IMR-90 (cell line): ENCODE measurements around the gene ISM2. TPM values are rescaled to one million over a fixed set of nuclear protein-coding genes. Genes with fewer than 3 reads are reported as not detected.

Experiments used
- ATAC-seq: fragments of 200-7000 bp; cut with Tn5 transposase; 2 replicates; pipeline ENCODE4 v1.9.1; 2020; ENCODE audit warnings: low read depth, mild to moderate bottlenecking, moderate library complexity
- BruUV-seq: library from RNA; stranded (reverse); fragments of 400-500 nt; replicated peaks from 2 replicates; lab custom pipeline; 2021; lab: Mats Ljungman, UMichigan
- CTCF ChIA-PET: fragments of 300-600 bp; formaldehyde crosslinking; extraction: SDS; loops from one replicate; lab custom pipeline; 2021; ENCODE audit warnings: antibody characterized with exemption; lab: Yijun Ruan, JAX
- POLR2A ChIA-PET: fragments of 300-600 bp; sonication (Branson Sonifier 250); formaldehyde crosslinking; loops from one replicate; lab custom pipeline; 2022; ENCODE audit warnings: antibody characterized with exemption; ENCODE audit not compliant: unreplicated experiment; lab: Charles Lee
- DNase-seq: peaks from one replicate; pipeline ENCODE4 v3.0.0; 2013
- H2AFZ ChIP-seq: replicated peaks from 2 replicates; pipeline ENCODE3; 2013; ENCODE audit warnings: low read length, mild to moderate bottlenecking; ENCODE audit not compliant: poor library complexity
- H2AK5ac ChIP-seq: 2 replicates; pipeline ENCODE4 v1.6.1; 2013; ENCODE audit warnings: low read depth, low read length, inconsistent platforms
- H2AK9ac ChIP-seq: replicated peaks from 2 replicates; pipeline ENCODE3; 2013; ENCODE audit warnings: mild to moderate bottlenecking, low read depth, low read length, moderate library complexity; ENCODE audit not compliant: poor library complexity
- H2BK120ac ChIP-seq: 2 replicates; pipeline ENCODE4 v1.6.1; 2013; ENCODE audit warnings: low read depth, low read length, inconsistent platforms
- H2BK15ac ChIP-seq: 3 replicates; pipeline ENCODE4 v1.6.1; 2013; ENCODE audit warnings: low read depth, low read length, inconsistent platforms
- H2BK20ac ChIP-seq: 2 replicates; pipeline ENCODE4 v1.6.1; 2013; ENCODE audit warnings: low read depth, mild to moderate bottlenecking, inconsistent platforms, low read length, moderate library complexity
- H2BK5ac ChIP-seq: 2 replicates; pipeline ENCODE4 v1.6.1; 2013; ENCODE audit warnings: mild to moderate bottlenecking, low read depth, low read length, inconsistent platforms; ENCODE audit not compliant: poor library complexity, severe bottlenecking
- H3K14ac ChIP-seq: replicated peaks from 2 replicates; pipeline ENCODE4 v1.6.1; 2013; ENCODE audit warnings: low read depth, low read length, inconsistent platforms
- H3K18ac ChIP-seq: 2 replicates; pipeline ENCODE4 v1.6.1; 2013; ENCODE audit warnings: low read depth, low read length, control low read depth
- H3K23ac ChIP-seq: 2 replicates; pipeline ENCODE4 v1.6.1; 2013; ENCODE audit warnings: low read depth, low read length, inconsistent platforms
- H3K27ac ChIP-seq: 2 replicates; pipeline ENCODE4 v1.5.1; 2013; ENCODE audit warnings: mild to moderate bottlenecking, control low read depth, low read length; ENCODE audit not compliant: insufficient read depth
- H3K27me3 ChIP-seq: 2 replicates; pipeline ENCODE4 v1.6.1; 2013; ENCODE audit warnings: low read length; ENCODE audit not compliant: control insufficient read depth, insufficient read depth
- H3K36me3 ChIP-seq: 2 replicates; pipeline ENCODE4 v1.6.1; 2013; ENCODE audit warnings: low read length, mixed read lengths; ENCODE audit not compliant: control insufficient read depth, insufficient read depth
- H3K4ac ChIP-seq: 2 replicates; pipeline ENCODE4 v1.6.1; 2013; ENCODE audit warnings: low read depth, low read length, inconsistent platforms
- H3K4me1 ChIP-seq: 2 replicates; pipeline ENCODE4 v1.6.1; 2013; ENCODE audit warnings: low read length, mixed read lengths; ENCODE audit not compliant: control insufficient read depth, insufficient read depth
- H3K4me2 ChIP-seq: 2 replicates; pipeline ENCODE4 v1.6.1; 2013; ENCODE audit warnings: low read depth, mild to moderate bottlenecking, control low read depth, low read length, moderate library complexity
- H3K4me3 ChIP-seq: 2 replicates; pipeline ENCODE4 v1.5.1; 2013; ENCODE audit warnings: low read depth, mild to moderate bottlenecking, control low read depth, low read length, moderate library complexity; ENCODE audit not compliant: insufficient read depth
- H3K56ac ChIP-seq: 2 replicates; pipeline ENCODE4 v1.6.1; 2013; ENCODE audit warnings: low read length, inconsistent platforms; ENCODE audit not compliant: insufficient read depth; ENCODE audit errors: extremely low read depth
- H3K79me1 ChIP-seq, 2 experiments: 2 replicates each; pipeline ENCODE4 v1.6.1; 2013; ENCODE audit warnings: low read length in 2 of 2, inconsistent platforms in 1 of 2, low read depth in 1 of 2
- H3K9ac ChIP-seq: 2 replicates; pipeline ENCODE4 v1.6.1; 2013; ENCODE audit warnings: low read depth, low read length, control low read depth
- H3K9me1 ChIP-seq: 2 replicates; pipeline ENCODE4 v1.6.1; 2013; ENCODE audit warnings: low read length, inconsistent platforms; ENCODE audit not compliant: insufficient read depth
- H3K9me3 ChIP-seq: 2 replicates; pipeline ENCODE4 v1.6.1; 2013; ENCODE audit warnings: low read length; ENCODE audit not compliant: control insufficient read depth, insufficient read depth
- H4K20me1 ChIP-seq: 2 replicates; pipeline ENCODE4 v1.6.1; 2013; ENCODE audit warnings: low read length, inconsistent platforms; ENCODE audit not compliant: insufficient read depth
- H4K5ac ChIP-seq: 2 replicates; pipeline ENCODE4 v1.6.1; 2013; ENCODE audit warnings: mild to moderate bottlenecking, low read depth, low read length, control low read depth
- H4K8ac ChIP-seq, 2 experiments: 2 replicates each; pipeline ENCODE4 v1.6.1; 2013; ENCODE audit warnings: low read depth in 2 of 2, low read length in 2 of 2, control low read depth in 1 of 2, inconsistent platforms in 1 of 2
- H4K91ac ChIP-seq: 2 replicates; pipeline ENCODE4 v1.6.1; 2013; ENCODE audit warnings: low read depth, low read length, inconsistent platforms; ENCODE audit not compliant: insufficient read depth
- BHLHE40 ChIP-seq: fragments of 150-350 bp; IDR thresholded peaks from 2 replicates; pipeline ENCODE4 v1.6.1; 2016; ENCODE audit warnings: mild to moderate bottlenecking, low read depth, low read length
- CEBPB ChIP-seq: IDR thresholded peaks from 2 replicates; pipeline ENCODE4 v1.6.1; 2012; ENCODE audit warnings: low read depth, low read length, improper control_type of control experiment
- CHD1 ChIP-seq: IDR thresholded peaks from 2 replicates; pipeline ENCODE4 v1.6.1; 2012; ENCODE audit warnings: low read depth, low read length, improper control_type of control experiment
- POLR2A ChIP-seq: IDR thresholded peaks from 2 replicates; pipeline ENCODE4 v1.6.1; 2012; ENCODE audit warnings: mild to moderate bottlenecking, low read depth, low read length
- RAD21 ChIP-seq: IDR thresholded peaks from 2 replicates; pipeline ENCODE4 v1.6.1; 2012; ENCODE audit warnings: low read length, improper control_type of control experiment
- RCOR1 ChIP-seq: IDR thresholded peaks from 2 replicates; pipeline ENCODE4 v1.6.1; 2012; ENCODE audit warnings: mild to moderate bottlenecking, low read length, improper control_type of control experiment; ENCODE audit not compliant: insufficient replicate concordance
- WGBS, 2 experiments: methylation state at CpG; one replicate each; pipeline versions ENCODE4 v1.1.5 to v1.1.7; 2013; ENCODE audit warnings: missing lambda C conversion rate in 2 of 2; ENCODE audit not compliant: insufficient read length in 1 of 2; ENCODE audit errors: extremely low coverage in 2 of 2; 5-methylcytosine and 5-hydroxymethylcytosine counted together
- dilution Hi-C: fragments of 300-500 bp; cut with HindIII; formaldehyde crosslinking; loops from one replicate; pipeline ENCODE4 v1.14.3; 2018; ENCODE audit warnings: low sequenced_read_pairs; ENCODE audit not compliant: unreplicated experiment
- in situ Hi-C: fragments of 300-500 bp; cut with MboI; formaldehyde crosslinking; loops from 3 replicates; pipeline ENCODE4 v1.14.3; 2019; ENCODE audit warnings: low sequenced_read_pairs, inconsistent platforms, mixed read lengths
- intact Hi-C: fragments of 100-400 bp; cut with micrococcal nuclease; formaldehyde crosslinking; loops from 2 replicates; pipeline ENCODE4 v1.10.0; 2022
- microRNA-seq, 2 experiments: library from miRNA; stranded (forward) in 1 of 2; unstranded in 1 of 2; fragments of 10-50 nt in 1 of 2; fragments of <30 nt in 1 of 2; gene quantifications in 1 of 2; microRNA quantifications in 1 of 2; one replicate each; pipeline versions ENCODE3 to v1.1.0; 2013 to 2020; ENCODE audit not compliant: insufficient read depth in 1 of 2, insufficient read length in 1 of 2, unreplicated experiment in 1 of 2
- polyA plus RNA-seq, 3 experiments: library from polyadenylated mRNA; depleted of rRNA; stranded (reverse); fragments of >200 nt; gene quantifications; 2 replicates each; pipeline ENCODE4 v1.2.3, GENCODE V29; 2012; ENCODE audit warnings: low replicate concordance in 1 of 3
- small RNA-seq, 5 experiments: library from RNA; depleted of rRNA; stranded (forward); fragments of <200 nt; gene quantifications; one replicate each; pipeline ENCODE3, GENCODE V24; 2012
- total RNA-seq: library from RNA; depleted of rRNA; stranded (reverse); fragments of >200 nt; gene quantifications from 2 replicates; pipeline ENCODE4 v1.2.3, GENCODE V29; 2012; rRNA removed

Gene ISM2
- total and polyA plus RNA-seq, 2 of the 4 experiments (the other 2 are of a cell fraction) = under 0.01 to 0.12 TPM

DNA sequence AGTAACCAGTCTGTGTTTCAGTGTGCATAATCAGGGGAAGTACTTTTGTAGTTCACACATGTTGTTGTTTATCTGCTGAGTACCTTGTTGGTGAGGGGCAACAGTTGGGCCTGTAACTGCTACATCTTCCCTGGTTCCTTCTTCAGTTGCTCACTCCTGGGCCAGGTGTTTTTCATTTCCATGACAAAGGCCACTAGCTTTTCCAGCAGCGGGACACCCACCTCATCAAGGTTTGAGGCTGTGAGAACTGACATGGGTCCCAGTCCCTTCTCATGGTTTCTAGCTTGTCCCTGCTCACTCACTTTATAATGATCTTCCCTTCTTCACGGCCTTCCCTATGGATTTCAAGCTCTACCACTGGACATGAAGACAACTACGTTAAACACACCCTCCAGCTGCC, 73.8 kb downstream of the ISM2 start:
- no peak overlapping the region for H2AK9ac ChIP-seq
- no peaks in the 10 kb centered on the region for H3K79me1 ChIP-seq
- H4K91ac ChIP-seq = no peak overlapping the region
- no peaks in the 10 kb centered on the region for H3K4me1 ChIP-seq
- no peak overlapping the region for H3K14ac ChIP-seq
- H3K56ac ChIP-seq = no peak overlapping the region
- H3K9me3 ChIP-seq = peaks cover under 1% of the 10 kb centered on the region; the same call in 1 of the 2 replicates
- ATAC-seq (no peak), DNase-seq (no peak)
- H3K27me3 ChIP-seq = no peaks in the 10 kb centered on the region
- CTCF ChIA-PET = interaction anchor here (1.4 kb wide), 1 partner anchor 22 kb away, joined by 3 read pairs; no protein-coding TSS in a partner anchor
- no peak overlapping the region for H2BK20ac ChIP-seq
- H3K4me2 ChIP-seq = no peak overlapping the region
- intact Hi-C loops = no loop called here
- in situ Hi-C loops = no loop called here
- no peaks in the 10 kb centered on the region for H3K9me1 ChIP-seq
- H3K27ac ChIP-seq = no peak overlapping the region
- H3K23ac ChIP-seq = no peak overlapping the region
- BruUV-seq = no TSS peak
- H2BK5ac ChIP-seq = no peak overlapping the region
- H3K18ac ChIP-seq = no peak overlapping the region
- H3K4me3 ChIP-seq = no peak overlapping the region
- no peak overlapping the region for H3K4ac ChIP-seq
- POLR2A ChIA-PET = no interaction called here
- no peak overlapping the region for H2AFZ ChIP-seq
- no peak overlapping the region for H4K5ac ChIP-seq
- no peak overlapping the region for H2BK120ac ChIP-seq
- H2BK15ac ChIP-seq = no peak overlapping the region
- TF ChIP-seq BHLHE40 = no peak
- TF ChIP-seq CHD1 = no peak
- no peak for TF ChIP-seq CEBPB
- no peak for TF ChIP-seq RAD21
- no peak for TF ChIP-seq RCOR1
- no peak for TF ChIP-seq POLR2A
- H3K36me3 ChIP-seq = peaks cover 48% of the 10 kb centered on the region
- dilution Hi-C loops = no loop called here
- no peak overlapping the region for H4K8ac ChIP-seq
- WGBS, 2 experiments = no CpG with 5 or more reads among the region's 3 CpGs
- no peak overlapping the region for H2AK5ac ChIP-seq
- no peak overlapping the region for H3K9ac ChIP-seq
- no peaks in the 10 kb centered on the region for H4K20me1 ChIP-seq

Small RNAs within 50 kb of the gene (microRNA-seq; reads per million reads assigned to microRNA genes)
- gene RF00404 (ENCODE audit: insufficient read depth, insufficient read length) = not detected
- gene RN7SL587P (ENCODE audit: insufficient read depth, insufficient read length) = not detected

Small RNAs within 50 kb of the gene (small RNA-seq; reads per million reads assigned to genes)
- gene RF00404 (0 reads per million in 5 experiments), gene RN7SL587P (0 reads per million in 5 experiments)

Other genes with a start within 250 kb of the ISM2 start
- not detected in 2 replicates for gene NGB, start 227.6 kb downstream of the ISM2 start, total RNA-seq
- gene NGB, start 227.6 kb downstream of the ISM2 start, polyA plus RNA-seq (2012; rRNA removed) = not detected in 2 replicates
- 5.8 and 6.5 TPM in 2 replicates for gene POMT2, start 177.9 kb downstream of the ISM2 start, total RNA-seq
- 13.0 and 13.1 TPM in 2 replicates for gene POMT2, start 177.9 kb downstream of the ISM2 start, polyA plus RNA-seq (2012; rRNA removed)
- gene GSTZ1, start 177.8 kb downstream of the ISM2 start, total RNA-seq = 25.0 and 29.0 TPM in 2 replicates
- 19.3 and 19.4 TPM in 2 replicates for gene GSTZ1, start 177.8 kb downstream of the ISM2 start, polyA plus RNA-seq (2012; rRNA removed)
- 5.0 and 6.9 TPM in 2 replicates for gene TMED8, start 121.7 kb downstream of the ISM2 start, total RNA-seq
- gene TMED8, start 121.7 kb downstream of the ISM2 start, polyA plus RNA-seq (2012; rRNA removed) = 1.9 and 2.2 TPM in 2 replicates
- 1.3 and 1.7 TPM in 2 replicates for gene SAMD15, start 121.4 kb downstream of the ISM2 start, total RNA-seq
- 0.17 and 0.68 TPM in 2 replicates for gene SAMD15, start 121.4 kb downstream of the ISM2 start, polyA plus RNA-seq (2012; rRNA removed)
- gene NOXRED1, start 75.3 kb downstream of the ISM2 start, total RNA-seq = under 0.01 TPM in 2 replicates
- gene NOXRED1, start 75.3 kb downstream of the ISM2 start, polyA plus RNA-seq (2012; rRNA removed) = 0.06 and 0.14 TPM in 2 replicates
- 32.2 and 43.0 TPM in 2 replicates for gene VIPAS39, start 41.2 kb downstream of the ISM2 start, total RNA-seq
- 17.2 and 19.0 TPM in 2 replicates for gene VIPAS39, start 41.2 kb downstream of the ISM2 start, polyA plus RNA-seq (2012; rRNA removed)
- 152 and 166 TPM in 2 replicates for gene AHSA1, start 40.7 kb downstream of the ISM2 start, total RNA-seq
- gene AHSA1, start 40.7 kb downstream of the ISM2 start, polyA plus RNA-seq (2012; rRNA removed) = 190 and 252 TPM in 2 replicates
- gene SPTLC2, start 117.8 kb upstream of the ISM2 start, total RNA-seq = 68.3 and 100.0 TPM in 2 replicates
- gene SPTLC2, start 117.8 kb upstream of the ISM2 start, polyA plus RNA-seq (2012; rRNA removed) = 16.8 and 22.6 TPM in 2 replicates
- gene ALKBH1, start 209.2 kb upstream of the ISM2 start, total RNA-seq = 9.2 and 10.8 TPM in 2 replicates
- gene ALKBH1, start 209.2 kb upstream of the ISM2 start, polyA plus RNA-seq (2012; rRNA removed) = 9.6 and 10.0 TPM in 2 replicates
- gene SLIRP, start 209.3 kb upstream of the ISM2 start, total RNA-seq = 226 and 309 TPM in 2 replicates
- gene SLIRP, start 209.3 kb upstream of the ISM2 start, polyA plus RNA-seq (2012; rRNA removed) = 220 and 244 TPM in 2 replicates